GM21717 (cell line): ENCODE measurements around the gene TCTN3.
A peak's percentile ranks its signal among the peaks of the same experiment; 100 is the strongest.
"Not testable (repeated sequence)": the region's sequence is repeated elsewhere in the genome, so short reads cannot be mapped to it uniquely, and the experiment has no call there.

ENCODE experiments used
- ATAC-seq: cut with Tn5 transposase; IDR thresholded peaks from one replicate; pipeline ENCODE4 v1.9.1; 2021; ENCODE audit warnings: mild to moderate bottlenecking, moderate library complexity; ENCODE audit not compliant: unreplicated experiment

TCTN3 gene

GRCh38 chr10:95688648-95689047 is 5.1 kb downstream of the TCTN3 start:
- ATAC-seq = no peak

- ATAC-seq = no peak
Observed at GRCh38 chr10:95683966-95684365, 9.8 kb downstream of the TCTN3 start.

GRCh38 chr10:95675403-95676116 is 18.2 kb downstream of the TCTN3 start:
- no peak for ATAC-seq

- ATAC-seq = no peak
Observed at GRCh38 chr10:95674643-95675042, 19.1 kb downstream of the TCTN3 start.

GRCh38 chr10:95672641-95673040 is 21.1 kb downstream of the TCTN3 start:
- ATAC-seq = not testable (repeated sequence)

GRCh38 chr10:95664543-95664942 is 29.2 kb downstream of the TCTN3 start:
- ATAC-seq = no peak

- ATAC-seq = no peak
Observed at GRCh38 chr10:95663496-95663895, 30.2 kb downstream of the TCTN3 start.

GRCh38 chr10:95661818-95662217 is 31.9 kb downstream of the TCTN3 start:
- no peak for ATAC-seq

GRCh38 chr10:95660283-95660682 is 33.4 kb downstream of the TCTN3 start:
- no peak for ATAC-seq

GRCh38 chr10:95657250-95657649 is 36.5 kb downstream of the TCTN3 start:
- no peak for ATAC-seq

GRCh38 chr10:95656291-95657164 is 37.2 kb downstream of the TCTN3 start, which contains the start of gene ALDH18A1:
TSS of gene ALDH18A1 (minus strand) at chr10:95656711. CDS start at chr10:95653377, 3,334 bp downstream.
- peak; percentile 91 for ATAC-seq

GRCh38 chr10:95655571-95656290 is 38.0 kb downstream of the TCTN3 start:
- peak; percentile 22 for ATAC-seq

- ATAC-seq = no peak
Observed at GRCh38 chr10:95653895-95654294, 39.8 kb downstream of the TCTN3 start.

- no peak for ATAC-seq
Observed at GRCh38 chr10:95651346-95652060, 42.2 kb downstream of the TCTN3 start.

- ATAC-seq = no peak
Observed at GRCh38 chr10:95650232-95650631, 43.5 kb downstream of the TCTN3 start.

- ATAC-seq = no peak
Observed at GRCh38 chr10:95648138-95648537, 45.6 kb downstream of the TCTN3 start.

GRCh38 chr10:95646160-95646559 is 47.6 kb downstream of the TCTN3 start:
- ATAC-seq = no peak

- ATAC-seq = no peak
Observed at GRCh38 chr10:95644901-95645300, 48.8 kb downstream of the TCTN3 start.

- no peak for ATAC-seq
Observed at GRCh38 chr10:95640891-95641315, 52.8 kb downstream of the TCTN3 start.

- no peak for ATAC-seq
Observed at GRCh38 chr10:95637911-95638310, 55.8 kb downstream of the TCTN3 start.

- ATAC-seq = no peak
Observed at GRCh38 chr10:95637140-95637539, 56.6 kb downstream of the TCTN3 start.
